HG03280 (cell line): ENCODE results near the gene BAG2.

Source experiments
- ATAC-seq: cut with Tn5 transposase; IDR thresholded peaks from one replicate; pipeline ENCODE4 v1.9.1; 2021; ENCODE audit warnings: mild to moderate bottlenecking, moderate library complexity; ENCODE audit not compliant: unreplicated experiment

BAG2 gene

GRCh38 chr6:57173886-57174510, 1.9 kb downstream of the BAG2 start:
- ATAC-seq = no peak

DNA sequence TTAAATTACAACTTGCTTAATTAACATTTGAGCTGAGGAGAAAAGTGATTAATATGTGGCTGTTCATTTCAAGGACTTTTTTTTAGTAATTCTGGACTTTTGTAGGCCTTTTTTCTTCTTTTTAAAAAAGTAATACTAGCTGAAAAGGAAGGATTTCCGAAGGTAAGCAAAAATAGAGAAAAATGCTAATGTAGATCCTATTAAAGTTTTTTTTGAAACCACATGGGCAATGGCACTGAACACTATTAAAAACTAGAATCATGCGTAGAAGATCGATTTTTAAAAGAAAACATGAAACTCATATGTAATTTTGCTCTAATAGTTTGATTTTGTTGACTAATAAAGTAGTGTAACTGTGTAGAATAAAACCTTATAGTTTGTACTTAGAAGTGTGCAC, 2.4 kb downstream of the BAG2 start:
- ATAC-seq = no peak

- ATAC-seq = no peak
Observed at GRCh38 chr6:57177545-57178265, 5.6 kb downstream of the BAG2 start.

- ATAC-seq = no peak
Observed at GRCh38 chr6:57180596-57180995, 8.5 kb downstream of the BAG2 start.

GRCh38 chr6:57182017-57182432, 9.9 kb downstream of the BAG2 start:
- ATAC-seq = no peak

DNA sequence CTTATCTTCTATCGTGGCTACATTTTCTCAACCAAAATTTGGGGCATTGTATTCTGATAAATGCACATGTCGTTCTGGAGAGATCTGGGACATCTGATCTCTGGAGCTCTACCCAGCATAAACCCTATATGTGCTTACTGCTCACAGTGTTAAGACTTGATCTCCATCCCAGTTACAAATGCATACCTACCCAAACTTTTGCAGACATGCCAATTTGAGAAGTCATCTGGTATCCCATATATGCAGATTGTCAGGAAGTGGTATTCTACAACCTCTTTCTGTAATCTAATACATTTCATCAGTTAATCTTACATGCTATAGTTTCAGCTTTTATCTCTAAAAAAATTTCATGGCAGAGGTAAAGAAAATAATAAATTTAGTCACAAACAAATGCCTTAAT, 11.2 kb downstream of the BAG2 start:
- ATAC-seq = no peak

- ATAC-seq = no peak
Observed at GRCh38 chr6:57190140-57190539, 18.0 kb downstream of the BAG2 start.

DNA sequence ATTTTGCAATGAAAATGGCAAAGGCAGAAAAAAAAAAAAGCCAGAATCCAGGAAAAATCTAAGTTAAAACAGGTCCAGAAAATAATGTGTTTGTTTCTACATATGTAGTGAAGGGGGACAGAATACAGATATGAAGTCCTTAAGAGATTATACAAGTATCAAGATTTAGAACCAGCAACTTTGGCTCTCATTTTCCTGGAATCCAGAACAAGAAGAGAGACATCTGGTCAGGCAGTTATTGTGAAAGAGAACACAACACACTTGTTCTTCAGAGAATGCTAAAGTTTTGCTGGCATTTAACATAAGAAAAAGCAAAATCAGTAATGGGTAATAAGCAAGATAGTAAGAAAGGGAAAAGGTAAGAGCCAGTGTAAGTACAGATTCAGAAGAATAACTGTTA, 21.1 kb downstream of the BAG2 start:
- ATAC-seq = no peak

GRCh38 chr6:57195457-57195856, 23.3 kb downstream of the BAG2 start:
- ATAC-seq = no peak

- no peak for ATAC-seq
Observed at GRCh38 chr6:57198926-57199636, 27.0 kb downstream of the BAG2 start.

- ATAC-seq = no peak
Observed at GRCh38 chr6:57201718-57202117, 29.6 kb downstream of the BAG2 start.

DNA sequence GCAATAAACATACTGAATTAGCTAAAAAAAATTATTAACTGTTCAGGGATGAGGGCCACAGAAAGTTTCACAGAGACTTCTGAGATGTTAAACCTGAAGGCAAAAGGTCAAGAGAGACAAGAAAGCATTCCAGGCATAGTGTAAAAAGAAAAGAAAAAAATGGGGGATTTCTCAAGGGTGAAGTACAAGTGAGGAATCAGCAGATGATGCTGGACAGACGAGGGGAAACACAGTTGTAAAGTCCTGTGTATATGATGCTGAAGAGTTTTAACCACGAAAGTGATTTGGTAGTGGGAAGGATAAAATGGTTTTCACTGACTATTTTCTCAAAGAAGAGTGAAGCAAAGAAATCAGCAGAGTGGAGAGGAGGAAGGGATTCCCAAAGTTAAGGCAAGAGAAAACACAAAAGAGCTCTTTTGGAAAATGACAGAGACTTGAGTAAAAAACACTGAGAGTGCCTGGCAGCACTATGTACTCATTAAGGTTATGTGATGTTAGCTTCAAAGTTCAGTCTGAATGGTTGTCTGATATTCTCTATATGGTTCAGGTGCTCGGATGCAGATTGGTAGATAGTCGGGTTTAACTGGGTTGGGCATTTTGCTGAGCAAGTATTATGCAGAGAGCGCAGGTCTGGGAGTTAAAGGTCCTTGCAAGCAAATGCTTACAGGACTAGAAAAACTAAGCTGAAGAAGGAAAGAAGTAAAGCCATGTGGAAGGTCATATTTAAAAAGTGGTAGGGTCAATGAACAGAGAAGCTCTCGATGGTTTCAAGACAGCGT, 33.6 kb downstream of the BAG2 start:
- no peak for ATAC-seq

- ATAC-seq = no peak
Observed at GRCh38 chr6:57207141-57207540, 35.0 kb downstream of the BAG2 start.

- no peak for ATAC-seq
Observed at GRCh38 chr6:57207872-57208271, 35.7 kb downstream of the BAG2 start.

GRCh38 chr6:57209030-57209429, 36.9 kb downstream of the BAG2 start:
- no peak for ATAC-seq

- ATAC-seq = no peak
Observed at GRCh38 chr6:57210060-57210459, 37.9 kb downstream of the BAG2 start.

DNA sequence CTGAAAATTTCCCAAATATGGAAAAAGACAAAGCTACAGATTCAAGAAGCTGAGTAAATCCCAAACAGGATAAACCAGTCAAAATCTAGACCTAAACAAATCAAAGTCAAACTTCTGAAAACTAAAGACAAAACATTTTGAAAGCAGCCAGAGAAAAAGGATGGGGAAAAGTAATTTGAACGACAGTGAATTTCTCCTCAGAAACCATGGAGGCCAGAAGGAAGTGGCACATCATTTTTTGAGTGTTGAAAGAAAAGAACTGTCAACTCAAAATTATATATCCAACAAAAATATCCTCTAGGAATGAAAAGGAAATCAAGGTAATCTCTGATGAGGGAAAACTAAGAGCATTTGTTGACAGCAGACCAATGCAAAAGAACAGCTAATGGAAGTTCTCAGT, 43.1 kb downstream of the BAG2 start:
- ATAC-seq = no peak

GRCh38 chr6:57216235-57217101, 44.3 kb downstream of the BAG2 start:
- no peak for ATAC-seq

- ATAC-seq = no peak
Observed at GRCh38 chr6:57217270-57217669, 45.1 kb downstream of the BAG2 start.

- ATAC-seq = no peak
Observed at GRCh38 chr6:57220083-57220703, 48.1 kb downstream of the BAG2 start.
